Measurements from ENCODE around the gene MAGEA10. TPM values are rescaled to one million over a fixed set of nuclear protein-coding genes. Genes with fewer than 3 reads are reported as not detected.
"Not testable (repeated sequence)": the region's sequence is repeated elsewhere in the genome, so short reads cannot be mapped to it uniquely, and the experiment has no call there.

Gene MAGEA10
- not detected for total RNA-seq

GRCh38 chrX:152138388-152138784, at the start of gene MAGEA10:
MAGEA10 (minus strand) TSS chrX:152138577; CDS start chrX:152135620, 2,957 bp downstream.
- ChIA-PET CTCF (no interaction called here), POLR2A (no interaction called here)
- H3K27me3 Mint-ChIP-seq: no peaks in the 10 kb centered on the region
- no peaks in the 10 kb centered on the region for H3K36me3 Mint-ChIP-seq (ENCODE audit: low read depth)
- DNase-seq: no peak
- H3K9me3 Mint-ChIP-seq: no peaks in the 10 kb centered on the region
- H3K4me3 Mint-ChIP-seq: no peak within 1 kb of the TSS
- H3K27ac Mint-ChIP-seq: no peak within 1 kb of the TSS
- no peaks in the 10 kb centered on the region for H3K4me1 Mint-ChIP-seq

GRCh38 chrX:152177497-152178269, 39.3 kb upstream of the MAGEA10 start:
- DNase-seq: no peak
- no peaks in the 10 kb centered on the region for H3K9me3 Mint-ChIP-seq
- CTCF ChIA-PET: no interaction called here
- no peaks in the 10 kb centered on the region for H3K4me1 Mint-ChIP-seq
- no peak overlapping the region for H3K27ac Mint-ChIP-seq
- H3K4me3 Mint-ChIP-seq: no peak overlapping the region
- POLR2A ChIA-PET: no interaction called here
- no peaks in the 10 kb centered on the region for H3K27me3 Mint-ChIP-seq
- no peaks in the 10 kb centered on the region for H3K36me3 Mint-ChIP-seq (ENCODE audit: low read depth)

- DNase-seq: no peak
- Mint-ChIP-seq H3K36me3 (ENCODE audit: low read depth) (no peaks in the 10 kb centered on the region), H3K4me3 (no peak overlapping the region), H3K27me3 (no peaks in the 10 kb centered on the region), H3K9me3 (no peaks in the 10 kb centered on the region), H3K4me1 (no peaks in the 10 kb centered on the region), H3K27ac (no peak overlapping the region)
- CTCF ChIA-PET: no interaction called here
- POLR2A ChIA-PET: no interaction called here
Measured at GRCh38 chrX:152177052-152177451, 38.7 kb upstream of the MAGEA10 start.

- DNase-seq; H3K36me3 Mint-ChIP-seq (ENCODE audit: low read depth); H3K9me3 Mint-ChIP-seq; CTCF ChIA-PET; H3K27ac Mint-ChIP-seq; H3K27me3 Mint-ChIP-seq; H3K4me3 Mint-ChIP-seq; H3K4me1 Mint-ChIP-seq; POLR2A ChIA-PET: not testable (repeated sequence)
Measured at GRCh38 chrX:152175892-152176291, 37.5 kb upstream of the MAGEA10 start.

DNA sequence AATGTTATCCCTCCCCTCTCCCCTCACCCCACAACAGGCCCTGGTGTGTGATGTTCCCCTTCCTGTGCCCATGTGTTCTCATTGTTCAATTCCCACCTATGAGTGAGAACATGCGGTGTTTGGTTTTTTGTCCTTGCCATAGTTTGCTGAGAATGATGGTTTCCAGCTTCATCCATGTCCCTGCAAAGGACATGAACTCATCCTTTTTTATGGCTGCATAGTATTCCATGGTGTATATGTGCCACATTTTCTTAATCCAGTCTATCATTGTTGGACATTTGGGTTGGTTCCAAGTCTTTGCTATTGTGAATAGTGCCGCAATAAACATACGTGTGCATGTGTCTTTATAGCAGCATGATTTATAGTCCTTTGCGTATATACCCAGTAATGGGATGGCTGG, 35.5 kb upstream of the MAGEA10 start:
- CTCF ChIA-PET; H3K27me3 Mint-ChIP-seq; H3K9me3 Mint-ChIP-seq; DNase-seq; H3K27ac Mint-ChIP-seq; H3K4me3 Mint-ChIP-seq; POLR2A ChIA-PET; H3K4me1 Mint-ChIP-seq; H3K36me3 Mint-ChIP-seq (ENCODE audit: low read depth): not testable (repeated sequence)

DNA sequence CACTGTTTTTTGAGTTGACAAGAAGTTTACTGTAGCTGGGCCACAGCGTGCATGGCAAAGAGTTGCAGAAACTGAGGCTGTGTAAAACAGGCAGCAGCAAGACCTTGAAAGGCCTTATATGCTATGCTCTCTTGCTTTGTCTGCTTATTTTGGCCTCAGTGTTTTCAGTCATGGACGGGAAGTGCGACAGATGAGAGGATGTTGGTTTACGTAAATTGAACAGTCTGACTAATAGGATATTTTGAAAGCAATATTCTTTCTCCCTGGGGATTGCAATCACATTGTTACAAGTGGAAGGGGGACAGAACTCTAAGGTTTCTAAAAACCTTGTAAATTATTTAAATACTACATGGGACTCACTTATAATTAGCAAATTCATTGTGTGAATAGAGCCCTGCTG, 32.2 kb upstream of the MAGEA10 start:
- ChIA-PET POLR2A (no interaction called here), CTCF (no interaction called here)
- Mint-ChIP-seq H3K27me3 (no peaks in the 10 kb centered on the region), H3K4me1 (no peaks in the 10 kb centered on the region), H3K36me3 (ENCODE audit: low read depth) (no peaks in the 10 kb centered on the region), H3K9me3 (no peaks in the 10 kb centered on the region), H3K27ac (no peak overlapping the region), H3K4me3 (no peak overlapping the region)
- no peak for DNase-seq

GRCh38 chrX:152165033-152165743, 26.8 kb upstream of the MAGEA10 start:
- no peak overlapping the region for H3K27ac Mint-ChIP-seq
- H3K36me3 Mint-ChIP-seq (ENCODE audit: low read depth): no peaks in the 10 kb centered on the region
- CTCF ChIA-PET: no interaction called here
- no peaks in the 10 kb centered on the region for H3K4me1 Mint-ChIP-seq
- H3K9me3 Mint-ChIP-seq: no peaks in the 10 kb centered on the region
- H3K27me3 Mint-ChIP-seq: no peaks in the 10 kb centered on the region
- H3K4me3 Mint-ChIP-seq: no peak overlapping the region
- POLR2A ChIA-PET: no interaction called here
- DNase-seq: no peak

GRCh38 chrX:152157042-152157441, 18.7 kb upstream of the MAGEA10 start:
- Mint-ChIP-seq H3K27ac (no peak overlapping the region), H3K27me3 (no peaks in the 10 kb centered on the region), H3K4me3 (no peak overlapping the region), H3K9me3 (no peaks in the 10 kb centered on the region), H3K36me3 (ENCODE audit: low read depth) (no peaks in the 10 kb centered on the region), H3K4me1 (no peaks in the 10 kb centered on the region)
- ChIA-PET CTCF (no interaction called here), POLR2A (no interaction called here)
- DNase-seq: no peak

DNA sequence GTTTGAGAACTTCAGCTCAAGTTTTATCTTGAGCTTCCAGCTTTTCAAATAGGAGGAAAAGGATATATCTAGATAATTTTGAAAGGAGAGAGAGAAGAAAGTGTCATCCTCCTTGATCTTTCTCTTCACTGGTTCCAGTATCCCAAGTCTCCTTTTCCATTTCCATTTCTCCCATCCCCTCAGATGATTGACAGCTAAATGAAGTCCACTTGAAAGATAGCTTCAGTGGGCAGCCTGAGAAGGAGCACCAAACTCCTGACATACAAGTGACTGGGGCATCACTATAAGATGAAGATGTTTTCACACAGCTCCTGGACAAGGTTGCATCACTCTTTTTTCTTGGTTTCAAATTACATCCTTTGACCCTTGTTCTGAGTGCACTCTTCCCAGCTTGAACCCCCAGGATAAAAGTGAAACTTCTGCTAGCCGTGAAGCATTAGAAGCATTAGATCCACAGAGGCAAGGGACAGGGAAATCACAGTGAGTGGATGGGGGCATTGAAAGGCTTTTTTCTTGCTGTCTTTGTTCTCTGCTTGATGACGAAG, 17.5 kb upstream of the MAGEA10 start:
- no peak for DNase-seq
- Mint-ChIP-seq H3K27ac (no peak overlapping the region), H3K27me3 (no peaks in the 10 kb centered on the region), H3K4me1 (no peaks in the 10 kb centered on the region), H3K9me3 (no peaks in the 10 kb centered on the region), H3K4me3 (no peak overlapping the region), H3K36me3 (ENCODE audit: low read depth) (no peaks in the 10 kb centered on the region)
- POLR2A ChIA-PET: no interaction called here
- CTCF ChIA-PET: no interaction called here

GRCh38 chrX:152154050-152154449, 15.7 kb upstream of the MAGEA10 start:
- ChIA-PET POLR2A (no interaction called here), CTCF (no interaction called here)
- no peak for DNase-seq
- Mint-ChIP-seq H3K4me1 (no peaks in the 10 kb centered on the region), H3K4me3 (no peak overlapping the region), H3K27ac (no peak overlapping the region), H3K9me3 (no peaks in the 10 kb centered on the region), H3K36me3 (ENCODE audit: low read depth) (no peaks in the 10 kb centered on the region), H3K27me3 (no peaks in the 10 kb centered on the region)

- no peaks in the 10 kb centered on the region for H3K4me1 Mint-ChIP-seq
- no peaks in the 10 kb centered on the region for H3K36me3 Mint-ChIP-seq (ENCODE audit: low read depth)
- no peaks in the 10 kb centered on the region for H3K9me3 Mint-ChIP-seq
- POLR2A ChIA-PET: no interaction called here
- no peak overlapping the region for H3K4me3 Mint-ChIP-seq
- H3K27ac Mint-ChIP-seq: no peak overlapping the region
- CTCF ChIA-PET: no interaction called here
- no peaks in the 10 kb centered on the region for H3K27me3 Mint-ChIP-seq
- no peak for DNase-seq
Measured at GRCh38 chrX:152151256-152151655, 12.9 kb upstream of the MAGEA10 start.

DNA sequence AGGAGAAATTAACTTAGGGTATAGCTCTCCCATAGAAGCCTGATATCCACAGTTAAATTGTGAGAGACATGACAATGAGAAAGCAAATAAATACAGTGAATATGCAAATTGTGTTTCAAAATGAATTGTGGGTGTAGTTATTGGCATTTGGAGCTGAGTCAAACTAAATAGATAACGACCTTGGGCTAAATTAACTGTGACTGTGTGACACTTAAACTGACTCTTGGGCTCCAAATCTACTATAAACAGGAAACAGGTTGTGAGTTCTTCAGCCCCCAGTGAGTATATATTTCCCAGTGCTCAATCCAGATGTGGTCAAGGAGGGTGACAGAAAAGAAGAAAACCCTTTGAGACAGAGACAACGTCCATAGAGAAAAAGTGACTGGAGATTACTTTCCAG, 11.3 kb upstream of the MAGEA10 start:
- Mint-ChIP-seq H3K4me3 (no peak overlapping the region), H3K4me1 (no peaks in the 10 kb centered on the region), H3K27ac (no peak overlapping the region), H3K36me3 (ENCODE audit: low read depth) (no peaks in the 10 kb centered on the region), H3K9me3 (no peaks in the 10 kb centered on the region), H3K27me3 (no peaks in the 10 kb centered on the region)
- no peak for DNase-seq
- ChIA-PET POLR2A (no interaction called here), CTCF (no interaction called here)

DNA sequence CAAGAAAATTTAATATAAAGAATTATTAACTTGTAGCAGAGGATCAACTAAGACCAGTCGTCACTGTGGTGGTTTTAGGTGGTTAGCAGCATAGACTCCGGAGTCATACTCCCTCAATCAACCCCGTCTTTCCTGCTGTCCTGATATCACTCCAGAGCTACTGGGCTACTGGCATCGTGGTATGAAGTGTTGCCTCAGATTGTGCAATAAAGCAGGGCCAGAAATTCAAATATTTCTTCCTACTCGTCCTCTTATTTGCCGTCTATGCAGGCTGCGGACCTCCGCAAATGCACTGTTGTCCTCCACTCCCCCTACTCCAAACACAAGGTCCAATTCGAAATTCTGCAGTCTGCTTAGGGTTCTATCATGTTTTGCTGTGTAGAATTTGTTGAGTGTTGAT, 1.2 kb upstream of the MAGEA10 start:
- CTCF ChIA-PET: no interaction called here
- no peaks in the 10 kb centered on the region for H3K4me1 Mint-ChIP-seq
- H3K27ac Mint-ChIP-seq: no peak overlapping the region
- no peaks in the 10 kb centered on the region for H3K36me3 Mint-ChIP-seq (ENCODE audit: low read depth)
- H3K4me3 Mint-ChIP-seq: no peak overlapping the region
- no peak for DNase-seq
- H3K27me3 Mint-ChIP-seq: no peaks in the 10 kb centered on the region
- POLR2A ChIA-PET: no interaction called here
- H3K9me3 Mint-ChIP-seq: no peaks in the 10 kb centered on the region
